Stimulated activated naive CD8-positive, alpha-beta T cell treated with anti-CD3 and anti-CD28 coated beads, Interleukin-15, amount 100 ng/mL, for 72 hours (primary cell): Measurements from ENCODE around the gene DOCK2.
"Not testable (repeated sequence)": the region's sequence is repeated elsewhere in the genome, so short reads cannot be mapped to it uniquely, and the experiment has no call there.

Experiments
- ATAC-seq: fragments of 150-1000 bp; cut with Tn5 transposase; 2 replicates; pipeline ENCODE4 v1.10.0; 2021; ENCODE audit warnings: mild to moderate bottlenecking, moderate library complexity
- DNase-seq, 2 donors: peaks; one replicate each; pipeline ENCODE4 v3.0.0; 2021 to 2022
- H3K27ac Mint-ChIP-seq, 2 donors: one replicate each; pipeline ENCODE4 v1.8.0; 2022; ENCODE audit warnings: mild to moderate bottlenecking in 2 of 2, mixed read lengths in 2 of 2, moderate library complexity in 2 of 2
- H3K27me3 Mint-ChIP-seq: one replicate; pipeline ENCODE4 v1.8.0; 2022; ENCODE audit warnings: mixed read lengths
- H3K4me1 Mint-ChIP-seq: one replicate; pipeline ENCODE4 v1.8.0; 2022; ENCODE audit warnings: mild to moderate bottlenecking, mixed read lengths
- H3K4me3 Mint-ChIP-seq, 2 donors: one replicate each; pipeline ENCODE4 v1.8.0; 2022; ENCODE audit warnings: mild to moderate bottlenecking in 2 of 2, mixed read lengths in 2 of 2, moderate library complexity in 1 of 2
- H3K9me3 Mint-ChIP-seq, 2 donors: one replicate each; pipeline ENCODE4 v1.8.0; 2022; ENCODE audit warnings: mixed read lengths in 2 of 2

The DOCK2 gene

GRCh38 chr5:169742771-169743296 is 105.8 kb downstream of the DOCK2 start:
- H3K4me3 Mint-ChIP-seq, result no peak overlapping the region

GRCh38 chr5:169744336-169744735 is 107.3 kb downstream of the DOCK2 start:
- Mint-ChIP-seq H3K27me3 (no peaks in the 10 kb centered on the region), H3K27ac (peak overlapping the region; percentile 36 to 42), H3K9me3 (no peaks in the 10 kb centered on the region), H3K4me1 (peaks cover 14% of the 10 kb centered on the region), H3K4me3 (no peak overlapping the region)
- ATAC-seq, result no peak
- DNase-seq, result no peak

More at GRCh38 chr5:169742771-169743296, 105.8 kb downstream of the DOCK2 start:
- DNase-seq (no peak), ATAC-seq (no peak)
- Mint-ChIP-seq H3K4me1 (peaks cover 14% of the 10 kb centered on the region), H3K9me3 (no peaks in the 10 kb centered on the region), H3K27me3 (no peaks in the 10 kb centered on the region), H3K27ac (no peak overlapping the region)

GRCh38 chr5:169745441-169746146 is 108.5 kb downstream of the DOCK2 start:
- peak overlapping the region; percentile 15 to 81 for H3K27ac Mint-ChIP-seq

GRCh38 chr5:169746147-169746694 is 109.1 kb downstream of the DOCK2 start:
- H3K9me3 Mint-ChIP-seq, result no peaks in the 10 kb centered on the region
- peak overlapping the region; percentile 15 for H3K27ac Mint-ChIP-seq
- ATAC-seq (peak; percentile 12), DNase-seq (no peak)
- peaks cover 14% of the 10 kb centered on the region for H3K4me1 Mint-ChIP-seq
- no peak overlapping the region for H3K4me3 Mint-ChIP-seq
- H3K27me3 Mint-ChIP-seq, result no peaks in the 10 kb centered on the region

More at GRCh38 chr5:169745441-169746146, 108.5 kb downstream of the DOCK2 start:
- Mint-ChIP-seq H3K27me3 (no peaks in the 10 kb centered on the region), H3K9me3 (no peaks in the 10 kb centered on the region), H3K4me1 (peaks cover 14% of the 10 kb centered on the region), H3K4me3 (no peak overlapping the region)
- ATAC-seq (no peak), DNase-seq (no peak)

GRCh38 chr5:169748174-169748573 is 111.1 kb downstream of the DOCK2 start:
- H3K4me3 Mint-ChIP-seq, result no peak overlapping the region
- H3K27ac Mint-ChIP-seq, result no peak overlapping the region
- H3K9me3 Mint-ChIP-seq, result no peaks in the 10 kb centered on the region
- H3K4me1 Mint-ChIP-seq, result peaks cover 14% of the 10 kb centered on the region
- H3K27me3 Mint-ChIP-seq, result no peaks in the 10 kb centered on the region
- DNase-seq, result no peak
- ATAC-seq, result no peak

GRCh38 chr5:169749295-169749694 is 112.2 kb downstream of the DOCK2 start:
- Mint-ChIP-seq H3K4me3 (no peak overlapping the region), H3K4me1 (peaks cover 14% of the 10 kb centered on the region), H3K9me3 (no peaks in the 10 kb centered on the region), H3K27me3 (no peaks in the 10 kb centered on the region), H3K27ac (no peak overlapping the region)
- DNase-seq (no peak), ATAC-seq (no peak)

- no peaks in the 10 kb centered on the region for H3K9me3 Mint-ChIP-seq
- H3K4me3 Mint-ChIP-seq, result no peak overlapping the region
- ATAC-seq (peak; percentile 48), DNase-seq (no peak)
- no peaks in the 10 kb centered on the region for H3K4me1 Mint-ChIP-seq
- H3K27me3 Mint-ChIP-seq, result no peaks in the 10 kb centered on the region
- no peak overlapping the region for H3K27ac Mint-ChIP-seq
These were observed 114.4 kb downstream of the DOCK2 start for GRCh38 chr5:169751490-169751889.

- not testable (repeated sequence) for DNase-seq, H3K4me3 Mint-ChIP-seq, H3K27ac Mint-ChIP-seq, ATAC-seq, H3K27me3 Mint-ChIP-seq, H3K4me1 Mint-ChIP-seq, H3K9me3 Mint-ChIP-seq
These were observed 115.5 kb downstream of the DOCK2 start for GRCh38 chr5:169752566-169752965.

GRCh38 chr5:169753795-169754194 is 116.7 kb downstream of the DOCK2 start:
- Mint-ChIP-seq H3K4me1 (no peaks in the 10 kb centered on the region), H3K27ac (peak overlapping the region in 1 of 2 donors; percentile 0), H3K27me3 (no peaks in the 10 kb centered on the region), H3K9me3 (no peaks in the 10 kb centered on the region), H3K4me3 (no peak overlapping the region)
- DNase-seq (no peak), ATAC-seq (no peak)

GRCh38 chr5:169754737-169755136 is 117.7 kb downstream of the DOCK2 start:
- no peaks in the 10 kb centered on the region for H3K27me3 Mint-ChIP-seq
- H3K9me3 Mint-ChIP-seq, result no peaks in the 10 kb centered on the region
- no peak overlapping the region for H3K27ac Mint-ChIP-seq

GRCh38 chr5:169756071-169756765 is 119.1 kb downstream of the DOCK2 start:
- Mint-ChIP-seq H3K9me3 (no peaks in the 10 kb centered on the region), H3K27me3 (no peaks in the 10 kb centered on the region), H3K4me3 (no peak overlapping the region), H3K4me1 (no peaks in the 10 kb centered on the region), H3K27ac (peak overlapping the region in 1 of 2 donors; percentile 31)
- no peak for ATAC-seq
- DNase-seq, result no peak

More at GRCh38 chr5:169754737-169755136, 117.7 kb downstream of the DOCK2 start:
- DNase-seq (no peak), ATAC-seq (no peak)
- H3K4me3 Mint-ChIP-seq, result no peak overlapping the region
- no peaks in the 10 kb centered on the region for H3K4me1 Mint-ChIP-seq

- no peaks in the 10 kb centered on the region for H3K9me3 Mint-ChIP-seq
- no peak overlapping the region for H3K4me3 Mint-ChIP-seq
- ATAC-seq (no peak), DNase-seq (no peak)
- H3K27ac Mint-ChIP-seq, result no peak overlapping the region
- no peaks in the 10 kb centered on the region for H3K4me1 Mint-ChIP-seq
- H3K27me3 Mint-ChIP-seq, result no peaks in the 10 kb centered on the region
These were observed 119.9 kb downstream of the DOCK2 start for GRCh38 chr5:169757016-169757415.

- Mint-ChIP-seq H3K27me3 (no peaks in the 10 kb centered on the region), H3K4me3 (no peak overlapping the region), H3K27ac (no peak overlapping the region), H3K4me1 (no peaks in the 10 kb centered on the region), H3K9me3 (no peaks in the 10 kb centered on the region)
- DNase-seq, result no peak
- ATAC-seq, result no peak
These were observed 121.8 kb downstream of the DOCK2 start for GRCh38 chr5:169758886-169759285.

GRCh38 chr5:169760229-169760628 is 123.2 kb downstream of the DOCK2 start:
- H3K27ac Mint-ChIP-seq, result no peak overlapping the region
- DNase-seq (no peak), ATAC-seq (no peak)
- no peaks in the 10 kb centered on the region for H3K4me1 Mint-ChIP-seq
- no peaks in the 10 kb centered on the region for H3K27me3 Mint-ChIP-seq
- H3K9me3 Mint-ChIP-seq, result no peaks in the 10 kb centered on the region
- H3K4me3 Mint-ChIP-seq, result no peak overlapping the region

- ATAC-seq (no peak), DNase-seq (no peak)
- no peaks in the 10 kb centered on the region for H3K9me3 Mint-ChIP-seq
- H3K4me1 Mint-ChIP-seq, result no peaks in the 10 kb centered on the region
- H3K4me3 Mint-ChIP-seq, result no peak overlapping the region
- H3K27ac Mint-ChIP-seq, result no peak overlapping the region
- H3K27me3 Mint-ChIP-seq, result no peaks in the 10 kb centered on the region
These were observed 125.4 kb downstream of the DOCK2 start for GRCh38 chr5:169762338-169763095.
